ENCODE measurements around the gene SUGCT. TPM values are rescaled to one million over a fixed set of nuclear protein-coding genes. Genes with fewer than 3 reads are reported as not detected.

Gene SUGCT
- total and polyA plus RNA-seq, 8 donors = 0.87 to 8.0 (median 2.9) TPM; not detected in 1

GRCh38 chr7:40394400-40394799 lies 259.6 kb downstream of the SUGCT start:
- intact Hi-C loops (cut with DNase I; ENCODE audit: low total_unique reads) = no loop called here
- no peaks in the 10 kb centered on the region for H3K9me3 ChIP-seq
- H3K27me3 ChIP-seq = no peaks in the 10 kb centered on the region
- DNase-seq = no peak
- TF ChIP-seq POLR2AphosphoS5 (IDR thresholded peaks at IDR 0.05) (no peak), POLR2A (IDR thresholded peaks at IDR 0.05) (no peak), EP300 (IDR thresholded peaks at IDR 0.05) (no peak), CTCF (IDR thresholded peaks at IDR 0.05) (no peak)
- H3K4me1 ChIP-seq = no peaks in the 10 kb centered on the region
- no peaks in the 10 kb centered on the region for H3K36me3 ChIP-seq
- no peak overlapping the region for H3K4me3 ChIP-seq
- no peak overlapping the region for H3K27ac ChIP-seq
- WGBS, 5 donors = 70 to 95% (median 85%) methylated on average over 1 of the region's 1 CpG

GRCh38 chr7:40400525-40400924 lies 265.7 kb downstream of the SUGCT start:
- intact Hi-C loops (cut with DNase I; ENCODE audit: low total_unique reads) = no loop called here
- TF ChIP-seq EP300 (IDR thresholded peaks at IDR 0.05) = no peak
- TF ChIP-seq CTCF (IDR thresholded peaks at IDR 0.05) = no peak
- no peak for TF ChIP-seq POLR2A (IDR thresholded peaks at IDR 0.05)
- TF ChIP-seq POLR2AphosphoS5 (IDR thresholded peaks at IDR 0.05) = no peak
- no peak overlapping the region for H3K27ac ChIP-seq
- H3K4me1 ChIP-seq = no peaks in the 10 kb centered on the region
- no peaks in the 10 kb centered on the region for H3K9me3 ChIP-seq
- 87 to 95% (median 89%) methylated on average over 4 of the region's 4 CpGs for WGBS, 5 donors
- no peak for DNase-seq
- no peaks in the 10 kb centered on the region for H3K36me3 ChIP-seq
- no peaks in the 10 kb centered on the region for H3K27me3 ChIP-seq
- H3K4me3 ChIP-seq = no peak overlapping the region

GRCh38 chr7:40401406-40401805 lies 266.6 kb downstream of the SUGCT start:
- H3K27ac ChIP-seq = no peak overlapping the region
- no peaks in the 10 kb centered on the region for H3K36me3 ChIP-seq
- DNase-seq = no peak
- no peaks in the 10 kb centered on the region for H3K27me3 ChIP-seq
- TF ChIP-seq EP300 (IDR thresholded peaks at IDR 0.05) (no peak), POLR2AphosphoS5 (IDR thresholded peaks at IDR 0.05) (no peak), CTCF (IDR thresholded peaks at IDR 0.05) (no peak)
- no peaks in the 10 kb centered on the region for H3K9me3 ChIP-seq
- WGBS, 5 donors = 68 to 90% (median 85%) methylated on average over 1 of the region's 1 CpG
- H3K4me1 ChIP-seq = no peaks in the 10 kb centered on the region
- intact Hi-C loops (cut with DNase I; ENCODE audit: low total_unique reads) = no loop called here
- no peak overlapping the region for H3K4me3 ChIP-seq

- H3K27me3 ChIP-seq = no peaks in the 10 kb centered on the region
- DNase-seq = no peak
- no peaks in the 10 kb centered on the region for H3K4me1 ChIP-seq
- no peaks in the 10 kb centered on the region for H3K9me3 ChIP-seq
- no peak overlapping the region for H3K4me3 ChIP-seq
- TF ChIP-seq POLR2A (IDR thresholded peaks at IDR 0.05) = no peak
- no peak for TF ChIP-seq CTCF (IDR thresholded peaks at IDR 0.05)
- TF ChIP-seq EP300 (IDR thresholded peaks at IDR 0.05) = no peak
- 52 to 65% (median 59%) methylated on average over 5 of the region's 5 CpGs for WGBS, 5 donors
- intact Hi-C loops (cut with DNase I; ENCODE audit: low total_unique reads) = no loop called here
- H3K27ac ChIP-seq = no peak overlapping the region
- H3K36me3 ChIP-seq = no peaks in the 10 kb centered on the region
These were observed 267.9 kb downstream of the SUGCT start for GRCh38 chr7:40402661-40403060.

All from stomach (tissue), 9 donors.